HEK293 (cell line): Measurements from ENCODE around the gene OXCT2.
A peak's percentile ranks its signal among the peaks of the same experiment; 100 is the strongest.

ENCODE experiments used
- ATF2 ChIP-seq: fragments of 450-650 bp; formaldehyde crosslinking; IDR thresholded peaks from 2 replicates; pipeline ENCODE4 v1.5.1; 2016; ENCODE audit warnings: missing biosample characterization, missing genetic modification characterization, low read depth
- CTCF ChIP-seq: fragments of 450-650 bp; formaldehyde crosslinking; IDR thresholded peaks from 2 replicates; pipeline ENCODE4 v1.5.1; 2016; ENCODE audit warnings: missing biosample characterization, missing genetic modification characterization
- FEZF1 ChIP-seq: fragments of 450-650 bp; formaldehyde crosslinking; IDR thresholded peaks from 2 replicates; pipeline ENCODE4 v1.5.1; 2016; ENCODE audit warnings: missing biosample characterization, missing genetic modification characterization
- IKZF3 ChIP-seq: fragments of 450-650 bp; IDR thresholded peaks from 2 replicates; pipeline ENCODE4 v1.5.0; 2018; ENCODE audit warnings: missing biosample characterization, mild to moderate bottlenecking, missing genetic modification characterization, moderate library complexity
- REST ChIP-seq: fragments of 450-650 bp; formaldehyde crosslinking; IDR thresholded peaks from 2 replicates; pipeline ENCODE4 v1.5.1; 2016; ENCODE audit warnings: missing biosample characterization, missing genetic modification characterization
- ZEB2 ChIP-seq: fragments of 450-650 bp; formaldehyde crosslinking; IDR thresholded peaks from 2 replicates; pipeline ENCODE4 v1.5.1; 2016; ENCODE audit warnings: missing biosample characterization, missing genetic modification characterization
- ZNF175 ChIP-seq: fragments of 450-650 bp; formaldehyde crosslinking; IDR thresholded peaks from 2 replicates; pipeline ENCODE4 v1.5.1; 2016; ENCODE audit warnings: missing biosample characterization, missing genetic modification characterization
- ZNF184 ChIP-seq: fragments of 450-650 bp; IDR thresholded peaks from 2 replicates; pipeline ENCODE4 v1.5.1; 2018; ENCODE audit warnings: missing biosample characterization, mild to moderate bottlenecking, missing genetic modification characterization
- ZNF324 ChIP-seq: fragments of 450-650 bp; formaldehyde crosslinking; IDR thresholded peaks from 2 replicates; pipeline ENCODE4 v1.5.1; 2016; ENCODE audit warnings: missing biosample characterization, missing genetic modification characterization
- ZNF629 ChIP-seq: fragments of 450-650 bp; formaldehyde crosslinking; IDR thresholded peaks from 2 replicates; pipeline ENCODE4 v1.5.1; 2017; ENCODE audit warnings: missing biosample characterization, missing genetic modification characterization

DNA sequence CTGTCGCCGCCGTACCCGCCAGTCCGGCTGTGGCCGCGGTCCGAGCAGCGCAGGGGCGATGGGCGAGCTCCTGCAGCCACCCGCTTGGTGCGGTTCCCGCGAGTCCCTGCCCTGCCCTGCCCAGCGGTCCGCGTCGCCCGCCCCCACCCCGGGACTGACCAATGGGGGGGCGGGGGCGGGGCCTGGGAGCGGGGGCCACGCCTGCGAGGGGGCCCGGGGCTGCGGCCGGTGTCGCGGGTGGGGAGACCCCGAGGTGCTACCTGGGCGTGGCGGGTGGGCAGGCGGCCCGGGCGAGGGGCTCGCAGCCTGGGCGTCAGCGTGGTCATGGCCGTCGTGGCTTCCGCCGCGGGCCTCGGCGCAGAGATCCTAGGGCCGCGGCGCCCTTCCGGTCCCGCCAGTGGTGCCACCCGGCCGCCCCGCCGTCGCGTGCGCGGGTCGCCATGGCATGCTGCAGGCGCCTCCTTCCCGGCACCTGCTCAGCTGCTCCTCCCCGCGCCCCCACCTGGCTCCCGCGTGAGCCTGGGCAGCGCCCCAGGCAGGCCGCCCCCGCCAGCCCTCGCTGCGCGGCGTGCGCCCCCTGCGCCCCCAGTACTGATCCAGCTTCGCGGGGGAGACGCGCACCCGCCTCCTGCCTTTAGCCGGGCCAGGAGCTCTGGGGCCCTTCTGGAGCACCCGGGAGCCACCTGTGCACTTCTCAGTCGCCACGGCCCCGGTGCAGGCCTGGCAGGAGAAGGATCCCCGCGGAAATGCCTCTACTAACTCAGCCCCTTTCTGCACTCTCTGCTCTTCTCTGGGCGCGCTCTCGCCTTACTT lies 17.8 kb upstream of the OXCT2 start, which contains the start of gene BMP8B:
- peak; percentile 40; the same call in 1 of the 2 replicates for TF ChIP-seq CTCF (tag by site-specific recombination)
- TF ChIP-seq ZNF629, result no peak
- no peak for TF ChIP-seq REST (tag by site-specific recombination)
- no peak for TF ChIP-seq ZNF175 (tag by site-specific recombination)
- TF ChIP-seq ZNF184, result no peak
- TF ChIP-seq ZEB2, result no peak
- no peak for TF ChIP-seq ZNF324 (tag by site-specific recombination)
- no peak for TF ChIP-seq FEZF1 (tag by site-specific recombination)
- no peak for TF ChIP-seq ATF2 (tag by site-specific recombination)
- no peak for TF ChIP-seq IKZF3 (tag by site-specific recombination)
